Skeletal muscle satellite cell (primary cell): ENCODE results near the gene PAM.

Experiments
- H3K27me3 ChIP-seq: 2 replicates; pipeline ENCODE4 v1.7.0; 2013; ENCODE audit warnings: low read length; ENCODE audit not compliant: control insufficient read depth, insufficient read depth
- H3K36me3 ChIP-seq: 2 replicates; pipeline ENCODE4 v1.7.0; 2013; ENCODE audit warnings: mild to moderate bottlenecking, control low read depth, low read length; ENCODE audit not compliant: insufficient read depth
- H3K4me1 ChIP-seq: 2 replicates; pipeline ENCODE4 v1.7.0; 2013; ENCODE audit warnings: low read length; ENCODE audit not compliant: control insufficient read depth, insufficient read depth
- H3K4me2 ChIP-seq: 2 replicates; pipeline ENCODE4 v1.7.0; 2013; ENCODE audit warnings: mild to moderate bottlenecking, low read length
- H3K4me3 ChIP-seq: 2 replicates; pipeline ENCODE4 v1.7.0; 2013; ENCODE audit warnings: low read length
- H3K9ac ChIP-seq: 2 replicates; pipeline ENCODE4 v1.7.0; 2013; ENCODE audit warnings: mild to moderate bottlenecking, low read depth, low read length, moderate library complexity
- H3K9me3 ChIP-seq: replicated peaks from 2 replicates; pipeline ENCODE4 v1.7.0; 2013; ENCODE audit warnings: mild to moderate bottlenecking, control low read depth, low read length

Gene PAM

GRCh38 chr5:102853680-102854079, 98.6 kb downstream of the PAM start:
- Histone ChIP-seq H3K9me3 (no peaks in the 10 kb centered on the region), H3K36me3 (no peaks in the 10 kb centered on the region), H3K27me3 (no peaks in the 10 kb centered on the region), H3K4me2 (no peak overlapping the region), H3K4me3 (no peak overlapping the region), H3K4me1 (peaks cover 33% of the 10 kb centered on the region), H3K9ac (no peak overlapping the region)

GRCh38 chr5:102855681-102856388, 100.7 kb downstream of the PAM start:
- peak overlapping the region; percentile 65 for H3K9ac ChIP-seq
- no peaks in the 10 kb centered on the region for H3K27me3 ChIP-seq
- H3K4me2 ChIP-seq = peak overlapping the region; percentile 72
- no peak overlapping the region for H3K4me3 ChIP-seq
- H3K9me3 ChIP-seq = no peaks in the 10 kb centered on the region
- H3K36me3 ChIP-seq = no peaks in the 10 kb centered on the region
- H3K4me1 ChIP-seq = peaks cover 38% of the 10 kb centered on the region

GRCh38 chr5:102856389-102856777, 101.3 kb downstream of the PAM start:
- H3K4me3 ChIP-seq = no peak overlapping the region
- no peaks in the 10 kb centered on the region for H3K9me3 ChIP-seq
- no peaks in the 10 kb centered on the region for H3K36me3 ChIP-seq
- peaks cover 38% of the 10 kb centered on the region for H3K4me1 ChIP-seq
- H3K27me3 ChIP-seq = no peaks in the 10 kb centered on the region
- peak overlapping the region; percentile 69 for H3K9ac ChIP-seq
- H3K4me2 ChIP-seq = peak overlapping the region; percentile 72

- H3K9me3 ChIP-seq = no peaks in the 10 kb centered on the region
- peak overlapping the region; percentile 48 for H3K4me2 ChIP-seq
- H3K4me3 ChIP-seq = peak overlapping the region; percentile 7
- peaks cover 38% of the 10 kb centered on the region for H3K4me1 ChIP-seq
- H3K27me3 ChIP-seq = no peaks in the 10 kb centered on the region
- H3K36me3 ChIP-seq = no peaks in the 10 kb centered on the region
- H3K9ac ChIP-seq = peak overlapping the region; percentile 69
These were observed 102.1 kb downstream of the PAM start for GRCh38 chr5:102857076-102857818.

- no peaks in the 10 kb centered on the region for H3K27me3 ChIP-seq
- no peaks in the 10 kb centered on the region for H3K9me3 ChIP-seq
- no peak overlapping the region for H3K4me2 ChIP-seq
- peaks cover 38% of the 10 kb centered on the region for H3K4me1 ChIP-seq
- H3K4me3 ChIP-seq = no peak overlapping the region
- H3K36me3 ChIP-seq = no peaks in the 10 kb centered on the region
- H3K9ac ChIP-seq = no peak overlapping the region
These were observed 103.1 kb downstream of the PAM start for GRCh38 chr5:102858221-102858620.

- H3K4me1 ChIP-seq = peaks cover 38% of the 10 kb centered on the region
- no peaks in the 10 kb centered on the region for H3K9me3 ChIP-seq
- no peaks in the 10 kb centered on the region for H3K27me3 ChIP-seq
- H3K36me3 ChIP-seq = no peaks in the 10 kb centered on the region
- no peak overlapping the region for H3K4me3 ChIP-seq
- peak overlapping the region; percentile 28 for H3K9ac ChIP-seq
- no peak overlapping the region for H3K4me2 ChIP-seq
These were observed 103.7 kb downstream of the PAM start for GRCh38 chr5:102858808-102859207.

GRCh38 chr5:102860035-102860434, 104.9 kb downstream of the PAM start:
- Histone ChIP-seq H3K4me3 (no peak overlapping the region), H3K9ac (no peak overlapping the region), H3K36me3 (no peaks in the 10 kb centered on the region), H3K9me3 (no peaks in the 10 kb centered on the region), H3K4me1 (peaks cover 40% of the 10 kb centered on the region), H3K27me3 (no peaks in the 10 kb centered on the region), H3K4me2 (no peak overlapping the region)

- no peak overlapping the region for H3K4me3 ChIP-seq
- peaks cover 30% of the 10 kb centered on the region for H3K4me1 ChIP-seq
- no peaks in the 10 kb centered on the region for H3K36me3 ChIP-seq
- H3K27me3 ChIP-seq = no peaks in the 10 kb centered on the region
- no peak overlapping the region for H3K4me2 ChIP-seq
- H3K9me3 ChIP-seq = no peaks in the 10 kb centered on the region
- no peak overlapping the region for H3K9ac ChIP-seq
These were observed 108.0 kb downstream of the PAM start for GRCh38 chr5:102863058-102863457.

- Histone ChIP-seq H3K9ac (no peak overlapping the region), H3K9me3 (no peaks in the 10 kb centered on the region), H3K4me1 (peaks cover 25% of the 10 kb centered on the region), H3K4me2 (no peak overlapping the region), H3K27me3 (no peaks in the 10 kb centered on the region), H3K4me3 (no peak overlapping the region), H3K36me3 (peaks cover 1% of the 10 kb centered on the region)
These were observed 108.9 kb downstream of the PAM start for GRCh38 chr5:102863764-102864560.

- Histone ChIP-seq H3K27me3 (no peaks in the 10 kb centered on the region), H3K9ac (peak overlapping the region; percentile 95), H3K9me3 (no peaks in the 10 kb centered on the region), H3K4me3 (peak overlapping the region; percentile 86), H3K36me3 (peaks cover 9% of the 10 kb centered on the region), H3K4me1 (peaks cover 22% of the 10 kb centered on the region), H3K4me2 (peak overlapping the region; percentile 91)
These were observed 110.0 kb downstream of the PAM start for GRCh38 chr5:102865171-102865509.

- H3K9ac ChIP-seq = peak overlapping the region; percentile 95
- H3K27me3 ChIP-seq = no peaks in the 10 kb centered on the region
- peaks cover 22% of the 10 kb centered on the region for H3K4me1 ChIP-seq
- H3K9me3 ChIP-seq = no peaks in the 10 kb centered on the region
- peak overlapping the region; percentile 91 for H3K4me2 ChIP-seq
- peak overlapping the region; percentile 86 for H3K4me3 ChIP-seq
- peaks cover 9% of the 10 kb centered on the region for H3K36me3 ChIP-seq
These were observed 110.6 kb downstream of the PAM start for GRCh38 chr5:102865510-102866236.
